GM18517 (cell line): ENCODE results near the gene S100A3.
"Not testable (repeated sequence)": the region's sequence is repeated elsewhere in the genome, so short reads cannot be mapped to it uniquely, and the experiment has no call there.

Experiments
- ATAC-seq: cut with Tn5 transposase; IDR thresholded peaks from one replicate; pipeline ENCODE4 v1.9.1; 2021; ENCODE audit warnings: mild to moderate bottlenecking, moderate library complexity; ENCODE audit not compliant: unreplicated experiment

The S100A3 gene

GRCh38 chr1:153570874-153571273 lies 21.8 kb upstream of the S100A3 start:
- ATAC-seq = no peak

GRCh38 chr1:153569465-153569864 lies 20.4 kb upstream of the S100A3 start:
- no peak for ATAC-seq

- no peak for ATAC-seq
Observed at GRCh38 chr1:153568367-153569099, 19.5 kb upstream of the S100A3 start.

- no peak for ATAC-seq
Observed at GRCh38 chr1:153567621-153568366, 18.7 kb upstream of the S100A3 start.

GRCh38 chr1:153566414-153567371 lies 17.6 kb upstream of the S100A3 start:
- ATAC-seq = no peak

- no peak for ATAC-seq
Observed at GRCh38 chr1:153565529-153566374, 16.7 kb upstream of the S100A3 start, which contains the start of gene S100A2. Gene S100A2 (minus strand): TSS chr1:153565844. CDS start chr1:153563877, 1,967 bp downstream.

GRCh38 chr1:153563991-153564390 lies 14.9 kb upstream of the S100A3 start:
- ATAC-seq = no peak

- no peak for ATAC-seq
Observed at GRCh38 chr1:153563483-153563901, 14.4 kb upstream of the S100A3 start.

GRCh38 chr1:153562021-153562420 lies 13.0 kb upstream of the S100A3 start:
- not testable (repeated sequence) for ATAC-seq

- ATAC-seq = no peak
Observed at GRCh38 chr1:153561466-153561985, 12.5 kb upstream of the S100A3 start.

GRCh38 chr1:153560771-153561465 lies 11.9 kb upstream of the S100A3 start:
- no peak for ATAC-seq

GRCh38 chr1:153560241-153560640 lies 11.2 kb upstream of the S100A3 start:
- ATAC-seq = no peak

GRCh38 chr1:153557877-153558276 lies 8.8 kb upstream of the S100A3 start:
- ATAC-seq = no peak

- ATAC-seq = no peak
Observed at GRCh38 chr1:153556348-153556747, 7.3 kb upstream of the S100A3 start.

GRCh38 chr1:153553830-153554541 lies 4.9 kb upstream of the S100A3 start:
- ATAC-seq = no peak

GRCh38 chr1:153553096-153553495 lies 4.0 kb upstream of the S100A3 start:
- ATAC-seq = no peak

- no peak for ATAC-seq
Observed at GRCh38 chr1:153552335-153552734, 3.3 kb upstream of the S100A3 start.

GRCh38 chr1:153550827-153551500 lies 1.9 kb upstream of the S100A3 start:
- no peak for ATAC-seq
